ENCODE results near the gene JARID2. TPM values are rescaled to one million over a fixed set of nuclear protein-coding genes. Genes with fewer than 3 reads are reported as not detected.

The JARID2 gene
- total and polyA plus RNA-seq, 7 donors: 1.8 to 7.8 (median 6.1) TPM

DNA sequence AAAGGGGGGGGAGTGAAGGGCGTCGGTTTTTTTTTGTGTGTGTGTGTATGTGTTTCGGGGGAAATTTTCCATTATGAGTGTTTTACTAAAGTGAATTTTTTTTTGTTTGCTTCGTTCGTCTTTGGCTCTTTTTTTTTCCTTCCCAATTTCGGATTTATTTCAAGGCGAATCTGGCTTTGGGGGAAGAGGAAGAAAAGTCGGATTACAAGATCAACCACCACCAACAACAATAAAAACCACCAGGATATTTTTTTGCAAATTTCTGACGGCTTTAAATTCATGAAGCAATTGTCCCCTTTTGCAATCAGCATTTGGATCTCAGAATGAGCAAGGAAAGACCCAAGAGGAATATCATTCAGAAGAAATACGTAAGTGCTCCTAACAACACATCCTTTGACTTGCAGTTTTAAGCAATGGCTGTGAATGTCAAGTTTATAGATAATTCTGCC, 372 bp downstream of the JARID2 start:
- H3K4me1 ChIP-seq: peaks cover 0 to 28% (median 17%) of the 10 kb centered on the region in 4 donors
- WGBS, 2 donors: 0 to 1% methylated on average over 10 of the region's 10 CpGs
- H3K9me3 ChIP-seq: no peaks in the 10 kb centered on the region
- H3K36me3 ChIP-seq: no peaks in the 10 kb centered on the region
- no peak for DNase-seq
- no peaks in the 10 kb centered on the region for H3K27me3 ChIP-seq
- peak overlapping the region; percentile 91 to 98 (median 96) for H3K27ac ChIP-seq
- intact Hi-C loops (cut with DNase I): loop anchor here (5.0 kb wide), 3 partner anchors 156 to 804 kb away; no protein-coding TSS in a partner anchor
- H3K4me3 ChIP-seq: peak overlapping the region; percentile 74 to 88 (median 83)
- TF ChIP-seq POLR2AphosphoS5 (IDR thresholded peaks at IDR 0.05): no peak
- TF ChIP-seq EP300 (IDR thresholded peaks at IDR 0.05): no peak
- TF ChIP-seq, protein P1, sequence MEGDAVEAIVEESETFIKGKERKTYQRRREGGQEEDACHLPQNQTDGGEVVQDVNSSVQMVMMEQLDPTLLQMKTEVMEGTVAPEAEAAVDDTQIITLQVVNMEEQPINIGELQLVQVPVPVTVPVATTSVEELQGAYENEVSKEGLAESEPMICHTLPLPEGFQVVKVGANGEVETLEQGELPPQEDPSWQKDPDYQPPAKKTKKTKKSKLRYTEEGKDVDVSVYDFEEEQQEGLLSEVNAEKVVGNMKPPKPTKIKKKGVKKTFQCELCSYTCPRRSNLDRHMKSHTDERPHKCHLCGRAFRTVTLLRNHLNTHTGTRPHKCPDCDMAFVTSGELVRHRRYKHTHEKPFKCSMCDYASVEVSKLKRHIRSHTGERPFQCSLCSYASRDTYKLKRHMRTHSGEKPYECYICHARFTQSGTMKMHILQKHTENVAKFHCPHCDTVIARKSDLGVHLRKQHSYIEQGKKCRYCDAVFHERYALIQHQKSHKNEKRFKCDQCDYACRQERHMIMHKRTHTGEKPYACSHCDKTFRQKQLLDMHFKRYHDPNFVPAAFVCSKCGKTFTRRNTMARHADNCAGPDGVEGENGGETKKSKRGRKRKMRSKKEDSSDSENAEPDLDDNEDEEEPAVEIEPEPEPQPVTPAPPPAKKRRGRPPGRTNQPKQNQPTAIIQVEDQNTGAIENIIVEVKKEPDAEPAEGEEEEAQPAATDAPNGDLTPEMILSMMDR (IDR thresholded peaks at IDR 0.05): no peak
- no peak for TF ChIP-seq POLR2A (IDR thresholded peaks at IDR 0.05)

DNA sequence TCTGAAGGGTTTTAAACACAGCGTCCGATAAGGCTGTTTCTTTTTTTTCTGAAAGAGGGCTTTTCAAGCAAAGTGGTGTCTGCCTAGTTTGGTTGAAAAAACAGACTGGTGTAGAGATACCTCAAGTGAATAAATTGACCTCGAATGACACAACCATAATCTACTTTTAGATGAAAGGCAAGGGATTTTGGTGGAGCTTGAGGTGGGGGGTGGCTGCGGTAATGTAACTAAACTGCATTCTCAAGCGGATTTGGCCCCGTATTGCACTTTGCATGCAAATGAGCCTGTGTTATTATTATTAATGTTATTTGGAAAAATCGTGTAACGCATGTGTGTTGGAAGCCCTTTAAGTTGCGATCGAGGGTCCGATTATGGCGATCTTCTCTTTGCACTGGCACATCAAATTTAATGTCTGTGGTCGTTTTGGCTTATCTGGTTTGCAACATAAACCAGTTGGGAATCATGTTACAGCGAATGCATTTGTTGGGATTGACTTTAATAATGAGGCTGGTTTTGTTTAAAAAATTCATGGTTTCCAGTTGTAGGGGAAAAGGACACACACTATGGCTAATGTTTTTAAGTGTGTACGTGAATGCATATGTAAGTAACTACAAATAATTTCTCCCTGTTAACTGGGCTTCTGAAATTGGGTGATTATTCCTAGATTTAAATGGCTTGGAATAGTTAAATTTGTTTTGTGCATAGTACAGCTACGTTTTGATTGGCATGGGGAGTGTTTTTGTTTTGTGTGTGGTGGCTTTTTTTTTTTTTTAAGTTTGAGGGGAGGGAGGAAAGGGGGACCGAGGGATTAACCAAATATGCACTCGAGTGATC, 1.0 kb downstream of the JARID2 start:
- Histone ChIP-seq H3K9me3 (no peaks in the 10 kb centered on the region), H3K27ac (peak overlapping the region; percentile 91 to 98 (median 96)), H3K4me3 (peak overlapping the region; percentile 74 to 88 (median 83)), H3K36me3 (no peaks in the 10 kb centered on the region), H3K27me3 (no peaks in the 10 kb centered on the region), H3K4me1 (peaks cover 0 to 35% (median 18%) of the 10 kb centered on the region in 4 donors)
- no peak for DNase-seq
- TF ChIP-seq POLR2A (IDR thresholded peaks at IDR 0.05): no peak
- TF ChIP-seq, protein P1 (IDR thresholded peaks at IDR 0.05): no peak
- 0% methylated on average over 18 of the region's 18 CpGs for WGBS, 2 donors
- intact Hi-C loops (cut with DNase I): loop anchor here (5.0 kb wide), 3 partner anchors 155 to 805 kb away; no protein-coding TSS in a partner anchor

DNA sequence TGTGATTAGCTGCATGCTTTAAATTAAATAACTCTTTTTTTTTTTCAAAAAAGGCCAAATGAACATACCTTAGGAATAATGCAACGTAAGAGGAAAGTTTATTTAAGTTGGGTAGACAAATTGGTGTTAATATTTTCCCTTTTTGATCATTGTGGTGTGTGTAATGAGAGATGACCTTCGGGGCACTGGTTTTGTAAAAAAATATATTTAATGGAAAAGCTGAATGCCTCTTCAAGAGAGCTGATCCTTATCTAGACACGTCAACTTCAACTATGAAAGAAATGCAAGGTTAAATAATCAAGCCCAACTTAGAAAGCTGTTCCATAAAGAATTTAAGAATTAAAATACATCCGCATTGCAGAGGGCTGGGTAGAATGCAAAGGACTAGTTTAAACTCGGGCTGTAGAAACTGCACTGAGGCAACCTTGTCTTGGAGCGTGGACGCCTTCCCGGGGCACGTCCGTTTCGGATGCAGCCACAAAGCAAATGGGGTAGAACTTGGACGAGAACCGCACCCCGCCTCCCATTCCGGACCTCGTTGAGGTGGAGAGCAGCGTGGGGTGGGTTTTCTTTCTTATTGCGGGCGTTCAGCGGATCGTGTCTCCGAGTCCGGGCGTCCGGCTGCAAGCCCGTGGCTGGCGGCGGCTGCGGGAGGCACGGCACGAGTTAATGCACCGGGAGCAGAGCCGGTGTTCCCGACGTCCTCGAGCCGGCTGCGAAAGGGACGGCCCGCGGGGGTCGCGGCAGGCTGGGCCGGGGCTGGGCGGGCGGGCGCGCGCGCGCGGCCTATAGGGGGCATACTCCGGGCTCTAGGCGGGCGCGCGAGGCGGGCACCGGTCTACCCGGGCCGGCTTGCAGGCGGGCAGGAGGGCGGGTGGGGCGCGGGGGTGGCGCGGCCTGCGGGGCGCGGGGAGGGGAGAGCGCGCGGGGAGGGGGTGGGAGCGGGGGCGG, 1.9 kb downstream of the JARID2 start:
- Histone ChIP-seq H3K4me3 (peak overlapping the region; percentile 74 to 88 (median 83)), H3K27me3 (no peaks in the 10 kb centered on the region), H3K4me1 (peaks cover 0 to 35% (median 18%) of the 10 kb centered on the region in 4 donors), H3K36me3 (no peaks in the 10 kb centered on the region), H3K27ac (peak overlapping the region; percentile 89 to 98 (median 96)), H3K9me3 (no peaks in the 10 kb centered on the region)
- peak; percentile 80 for DNase-seq
- intact Hi-C loops (cut with DNase I): loop anchor here (2.0 to 5.0 kb wide), 4 partner anchors 155 to 1037 kb away; no protein-coding TSS in a partner anchor
- 1% methylated on average over 66 to 67 of the region's 75 CpGs for WGBS, 2 donors
- peak in 1 of 2 donors; percentile 13 for TF ChIP-seq POLR2A (IDR thresholded peaks at IDR 0.05)
- TF ChIP-seq EP300 (IDR thresholded peaks at IDR 0.05): peak in 1 of 4 donors; percentile 11
- peak; percentile 22 to 68 (median 56) for TF ChIP-seq POLR2AphosphoS5 (IDR thresholded peaks at IDR 0.05)
- TF ChIP-seq, protein P1 (IDR thresholded peaks at IDR 0.05): peak in 2 of 4 experiments; percentile 20 to 51

All from sigmoid colon (tissue), 7 donors.